GM12891 (cell line): ENCODE results near the gene TAF1D.
"Not testable (repeated sequence)": the region's sequence is repeated elsewhere in the genome, so short reads cannot be mapped to it uniquely, and the experiment has no call there.

Experiments
- DNase-seq: peaks from one replicate; pipeline ENCODE4 v3.0.0; 2011; ENCODE audit warnings: low spot score; ENCODE audit not compliant: insufficient read length
- FAIRE-seq: peaks from 2 replicates; lab custom pipeline; 2011; peaks lifted over from hg19 to GRCh38; lab: Jason Lieb, UNC
- PAX5 ChIP-seq: IDR thresholded peaks from 2 replicates; pipeline ENCODE4 v1.6.1; 2011; ENCODE audit warnings: low read length, moderate library complexity, mild to moderate bottlenecking; ENCODE audit not compliant: insufficient read depth, severe bottlenecking
- POLR2A ChIP-seq: IDR thresholded peaks from 2 replicates; pipeline ENCODE4 v1.6.1; 2011; ENCODE audit warnings: low read depth, low read length, control low read depth
- POLR2AphosphoS5 ChIP-seq: IDR thresholded peaks from 2 replicates; pipeline ENCODE4 v1.6.1; 2011; ENCODE audit warnings: low read depth, low read length, control low read depth
- POU2F2 ChIP-seq: IDR thresholded peaks from 2 replicates; pipeline ENCODE4 v1.6.1; 2011; ENCODE audit warnings: low read depth, mild to moderate bottlenecking, control low read depth, low read length, moderate library complexity
- SPI1 ChIP-seq: IDR thresholded peaks from 2 replicates; pipeline ENCODE4 v1.6.1; 2011; ENCODE audit warnings: low read depth, low read length, control low read depth
- TAF1 ChIP-seq: IDR thresholded peaks from 2 replicates; pipeline ENCODE4 v1.6.1; 2011; ENCODE audit warnings: low read depth, low read length, control low read depth

TAF1D gene

DNA sequence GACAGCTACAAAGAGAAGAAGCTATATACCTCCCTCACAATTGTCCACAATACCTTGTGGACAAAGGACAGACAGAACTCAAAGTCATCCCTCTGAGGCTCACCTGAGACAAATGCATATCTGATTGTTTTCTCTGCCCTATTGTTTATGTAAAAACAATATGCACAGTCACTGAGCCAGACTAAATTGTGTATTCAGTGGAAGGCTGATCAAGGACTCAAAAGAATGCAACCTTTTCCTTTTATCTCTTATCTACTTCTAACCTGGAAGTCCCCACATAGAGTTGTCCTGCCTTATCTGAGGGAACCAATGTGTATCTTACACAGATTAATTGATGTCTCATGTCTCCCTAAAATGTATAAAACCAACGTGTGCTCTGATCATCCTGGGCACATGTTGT is 28.9 kb upstream of the TAF1D start:
- FAIRE-seq (no peak), DNase-seq (no peak)
- TF ChIP-seq PAX5, result no peak
- no peak for TF ChIP-seq POLR2A
- no peak for TF ChIP-seq POU2F2
- no peak for TF ChIP-seq POLR2AphosphoS5
- TF ChIP-seq TAF1, result no peak
- no peak for TF ChIP-seq SPI1

- DNase-seq, result no peak
- no peak for FAIRE-seq
- TF ChIP-seq POU2F2, result no peak
- no peak for TF ChIP-seq POLR2AphosphoS5
- TF ChIP-seq POLR2A, result no peak
- no peak for TF ChIP-seq SPI1
- no peak for TF ChIP-seq PAX5
These were observed 25.7 kb upstream of the TAF1D start for GRCh38 chr11:93767018-93767417.

GRCh38 chr11:93766504-93766903 is 25.2 kb upstream of the TAF1D start:
- DNase-seq, result no peak
- TF ChIP-seq POLR2A (no peak), PAX5 (no peak), POU2F2 (no peak), TAF1 (no peak), POLR2AphosphoS5 (no peak), SPI1 (no peak)
- no peak for FAIRE-seq

DNA sequence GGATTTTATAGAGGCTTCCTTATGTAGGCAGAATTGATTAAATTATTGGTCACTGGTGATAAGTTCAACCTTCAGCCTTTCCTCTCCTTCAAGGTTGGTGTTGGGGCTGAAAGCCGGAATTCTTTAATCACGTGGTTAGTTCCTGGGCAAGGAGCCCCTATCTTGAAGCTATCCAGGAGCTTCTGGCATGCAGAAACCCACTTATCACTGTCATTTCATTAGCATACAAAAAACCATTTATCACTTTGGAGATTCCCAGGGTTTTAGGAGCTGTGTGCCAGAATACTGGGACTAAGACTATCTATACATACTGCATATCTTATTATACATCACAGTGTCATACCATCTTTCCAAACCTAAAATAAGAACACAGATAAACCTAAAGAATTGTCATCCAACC is 24.3 kb upstream of the TAF1D start:
- FAIRE-seq (no peak), DNase-seq (no peak)
- no peak for TF ChIP-seq PAX5
- no peak for TF ChIP-seq POLR2AphosphoS5

GRCh38 chr11:93761910-93762309 is 20.6 kb upstream of the TAF1D start:
- DNase-seq (no peak), FAIRE-seq (no peak)
- no peak for TF ChIP-seq TAF1
- no peak for TF ChIP-seq POLR2AphosphoS5
- no peak for TF ChIP-seq SPI1
- no peak for TF ChIP-seq PAX5
- TF ChIP-seq POU2F2, result no peak
- TF ChIP-seq POLR2A, result no peak

- FAIRE-seq, DNase-seq: not testable (repeated sequence)
These were observed 17.8 kb upstream of the TAF1D start for GRCh38 chr11:93759123-93759522.

GRCh38 chr11:93757924-93758865 is 16.9 kb upstream of the TAF1D start:
- no peak for DNase-seq
- TF ChIP-seq POU2F2 (no peak), TAF1 (no peak), SPI1 (no peak), PAX5 (no peak), POLR2AphosphoS5 (no peak), POLR2A (no peak)
- FAIRE-seq, result no peak

DNA sequence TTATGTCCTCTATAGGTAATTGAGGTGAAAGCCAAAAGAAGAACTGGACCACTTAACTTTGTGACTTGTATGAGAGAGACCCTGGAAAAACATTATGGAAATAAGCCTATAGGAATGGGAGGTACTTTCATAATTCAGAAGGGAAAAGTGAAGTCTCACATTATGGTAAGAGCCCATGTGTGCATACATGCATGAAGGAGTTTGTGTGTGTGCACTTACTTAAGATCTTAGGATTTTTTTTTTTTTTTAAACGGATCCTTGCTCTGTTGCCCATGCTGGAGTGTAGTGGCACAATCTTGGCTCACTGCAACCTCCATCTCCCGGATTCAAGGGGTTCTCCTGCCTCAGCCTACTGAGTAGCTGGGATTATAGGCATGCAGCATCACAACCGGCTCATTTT is 16.0 kb upstream of the TAF1D start:
- TF ChIP-seq POLR2AphosphoS5, result no peak
- no peak for TF ChIP-seq POU2F2
- no peak for TF ChIP-seq SPI1
- TF ChIP-seq PAX5, result no peak
- no peak for TF ChIP-seq TAF1
- no peak for TF ChIP-seq POLR2A
- DNase-seq (no peak), FAIRE-seq (no peak)

DNA sequence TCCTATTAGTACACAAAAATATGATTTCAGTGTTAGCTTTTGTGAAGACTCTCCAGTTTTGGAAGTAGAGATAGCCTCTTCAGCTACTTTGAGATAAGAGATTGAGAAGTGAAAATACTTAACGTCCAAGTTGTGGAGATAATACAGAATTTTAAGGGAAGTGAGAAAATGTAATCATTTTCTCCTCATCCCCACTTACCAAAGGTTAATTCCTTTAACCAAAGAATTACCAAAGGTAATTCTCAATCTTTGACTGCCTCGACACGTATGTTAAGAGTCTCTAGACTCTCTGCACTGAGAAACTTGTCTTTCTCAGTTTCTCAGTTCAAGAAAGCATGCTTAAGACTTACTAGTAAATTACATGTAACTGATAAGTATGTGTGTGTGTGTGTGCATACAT is 15.5 kb upstream of the TAF1D start:
- DNase-seq (no peak), FAIRE-seq (no peak)
- TF ChIP-seq PAX5 (no peak), SPI1 (peak; percentile 73)

GRCh38 chr11:93753241-93753640 is 11.9 kb upstream of the TAF1D start:
- no peak for TF ChIP-seq SPI1
- TF ChIP-seq PAX5, result no peak
- no peak for TF ChIP-seq POU2F2
- no peak for TF ChIP-seq POLR2AphosphoS5
- TF ChIP-seq TAF1, result no peak
- TF ChIP-seq POLR2A, result no peak
- FAIRE-seq, result no peak

More at GRCh38 chr11:93753241-93753640, 11.9 kb upstream of the TAF1D start:
- no peak for DNase-seq
